Hindlimb muscle (tissue), 1 donor: ENCODE measurements around the gene ELP4. TPM values are rescaled to one million over a fixed set of nuclear protein-coding genes. Genes with fewer than 3 reads are reported as not detected.
"Not testable (repeated sequence)": the region's sequence is repeated elsewhere in the genome, so short reads cannot be mapped to it uniquely, and the experiment has no call there.

Source experiments
- DNase-seq: peaks from one replicate; pipeline ENCODE4 v3.0.0-alpha.2; 2013
- polyA plus RNA-seq: library from polyadenylated mRNA; unstranded; fragments of 120-200 nt; gene quantifications from one replicate; pipeline ENCODE4 v1.2.1, GENCODE V29; 2013; ENCODE audit not compliant: insufficient read length

Gene ELP4
- polyA plus RNA-seq, 1 donor: 13.8 TPM

DNA sequence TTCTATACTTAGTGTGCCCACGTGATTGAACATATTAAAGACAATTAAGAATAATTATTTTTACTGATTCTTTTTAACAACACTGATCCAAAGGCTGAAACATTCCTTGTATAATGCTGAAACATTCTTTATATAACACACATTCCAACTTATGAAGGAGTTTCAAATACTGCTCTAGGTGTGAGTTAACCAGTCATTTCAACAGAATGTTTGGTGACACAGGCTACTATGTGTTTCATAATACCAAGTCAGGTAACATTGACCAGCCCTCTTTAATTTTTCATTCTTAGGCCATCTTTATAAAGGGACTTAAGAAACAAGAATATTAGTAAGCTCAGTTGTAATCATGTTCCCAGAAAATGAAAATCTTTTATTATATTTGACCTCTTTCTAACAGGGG is 136.6 kb downstream of the ELP4 start:
- DNase-seq: no peak

GRCh38 chr11:31649129-31649966 is 139.8 kb downstream of the ELP4 start:
- DNase-seq: no peak

DNA sequence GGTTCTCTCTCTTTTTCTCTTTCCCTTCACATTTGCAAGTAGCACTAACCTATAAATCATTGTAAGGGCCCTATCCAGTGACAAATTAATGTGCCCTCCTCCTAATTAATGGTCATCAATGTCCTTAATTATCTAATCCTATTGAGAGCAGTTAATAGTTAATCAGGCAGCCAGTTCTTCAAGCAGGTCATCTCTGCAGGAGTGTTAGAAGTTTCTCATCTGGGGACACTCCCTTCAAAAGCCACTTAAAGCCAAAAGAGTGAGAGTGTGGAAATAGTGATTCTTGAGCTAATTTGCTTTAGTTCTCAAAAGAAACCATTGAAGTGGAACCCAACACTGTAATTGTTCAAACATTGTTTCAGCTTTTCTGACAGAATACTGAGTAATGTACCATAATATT is 141.6 kb downstream of the ELP4 start:
- no peak for DNase-seq

DNA sequence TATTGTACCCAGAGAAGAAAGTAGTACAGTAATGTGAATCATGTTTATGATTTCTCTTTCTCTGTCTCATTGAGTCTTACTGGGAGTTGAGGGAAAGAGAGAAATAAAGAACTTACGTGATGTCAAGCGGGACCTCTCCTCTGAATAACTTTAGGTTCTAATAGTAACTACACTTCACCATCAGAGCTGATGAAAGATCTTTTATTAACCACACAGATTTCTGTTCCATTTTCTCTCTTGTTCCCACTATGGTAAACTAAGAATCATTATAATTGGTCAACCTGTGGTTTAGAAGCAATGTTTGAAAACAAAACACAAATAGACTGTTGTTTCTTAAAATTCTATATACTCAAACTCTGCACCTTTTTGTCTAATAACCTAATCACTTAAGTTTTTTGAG is 142.3 kb downstream of the ELP4 start:
- no peak for DNase-seq

GRCh38 chr11:31652528-31652927 is 143.0 kb downstream of the ELP4 start:
- no peak for DNase-seq

GRCh38 chr11:31655483-31655882 is 145.9 kb downstream of the ELP4 start:
- no peak for DNase-seq

DNA sequence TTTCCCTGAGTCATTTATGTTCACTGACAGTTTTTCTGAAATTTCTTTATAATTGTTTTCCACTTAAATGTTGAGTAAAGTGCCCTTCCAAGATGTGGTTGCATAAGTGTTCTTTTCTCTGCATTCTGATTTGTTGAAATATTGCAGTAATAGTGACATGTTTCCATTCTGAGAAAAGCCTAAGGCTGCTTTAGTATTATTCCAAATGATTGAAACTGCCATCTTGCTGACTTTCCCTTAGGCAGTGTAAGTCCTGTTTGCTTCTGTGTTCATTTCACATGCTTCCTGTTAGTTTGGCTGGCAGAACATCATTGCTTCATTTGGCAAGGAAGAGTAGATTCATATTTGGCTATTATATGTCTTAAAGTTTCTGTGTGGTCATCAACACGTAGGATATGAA is 146.5 kb downstream of the ELP4 start:
- no peak for DNase-seq

- no peak for DNase-seq
Measured at GRCh38 chr11:31657091-31657490, 147.5 kb downstream of the ELP4 start.

DNA sequence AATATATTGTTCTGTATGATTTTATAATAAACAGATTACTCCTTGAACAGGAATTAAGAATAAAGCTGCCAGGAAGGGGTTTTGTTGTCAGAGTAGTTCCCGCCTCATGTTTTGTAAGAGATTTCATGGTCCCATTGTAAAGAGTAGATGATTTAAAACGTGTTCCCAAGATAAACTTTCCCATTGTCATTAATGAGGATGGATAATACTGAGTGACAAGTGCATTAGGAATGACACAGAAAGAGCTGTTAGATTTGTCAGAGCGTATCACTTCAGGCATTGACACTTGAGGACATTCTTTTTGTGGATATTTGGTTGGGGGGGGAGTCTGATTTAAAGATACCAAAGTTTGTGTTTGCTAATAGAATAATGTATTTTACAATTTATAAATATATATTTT is 154.6 kb downstream of the ELP4 start:
- DNase-seq: no peak

DNA sequence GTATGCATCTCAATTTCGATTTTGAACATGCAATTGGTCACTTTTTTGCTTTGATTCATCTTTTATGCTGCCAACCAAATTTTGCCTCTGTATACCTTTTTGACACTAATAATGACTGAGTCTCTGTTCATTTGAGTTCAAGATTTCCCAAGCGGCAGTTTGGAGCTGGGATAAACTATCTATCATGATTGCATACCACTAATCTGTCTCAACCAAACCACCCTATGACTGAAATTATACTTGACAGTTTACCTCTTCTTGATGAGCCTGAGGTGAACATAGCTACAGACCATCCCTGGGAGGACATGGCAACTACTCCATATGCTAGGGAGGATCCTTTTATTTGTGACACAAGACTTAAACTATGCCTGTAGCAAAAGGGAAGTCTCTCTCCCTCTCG is 155.4 kb downstream of the ELP4 start:
- DNase-seq: no peak

- DNase-seq: no peak
Measured at GRCh38 chr11:31671681-31672080, 162.1 kb downstream of the ELP4 start.

- not testable (repeated sequence) for DNase-seq
Measured at GRCh38 chr11:31673108-31673507, 163.5 kb downstream of the ELP4 start.

- DNase-seq: no peak
Measured at GRCh38 chr11:31676280-31676982, 166.9 kb downstream of the ELP4 start.

GRCh38 chr11:31680770-31681169 is 171.2 kb downstream of the ELP4 start:
- DNase-seq: no peak

DNA sequence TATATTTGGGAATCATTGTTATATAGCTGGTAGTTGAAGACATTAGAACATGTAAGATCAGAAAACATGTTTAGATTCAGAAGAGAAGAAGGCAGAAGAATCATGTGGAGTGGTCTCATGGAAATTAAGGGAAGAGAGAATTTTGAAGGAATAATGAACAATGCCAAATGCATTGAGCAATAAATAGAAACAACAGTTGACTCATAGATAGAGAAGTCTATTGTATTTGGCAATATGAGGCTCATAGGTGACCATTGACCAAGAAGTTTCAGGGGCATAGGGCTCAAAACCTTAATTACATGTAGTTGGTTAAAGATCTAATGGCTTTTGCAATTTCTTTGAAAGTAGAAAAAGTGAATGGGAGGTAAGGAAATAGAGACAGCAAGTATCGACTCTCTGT is 177.7 kb downstream of the ELP4 start:
- no peak for DNase-seq

- no peak for DNase-seq
Measured at GRCh38 chr11:31687861-31688260, 178.3 kb downstream of the ELP4 start.

DNA sequence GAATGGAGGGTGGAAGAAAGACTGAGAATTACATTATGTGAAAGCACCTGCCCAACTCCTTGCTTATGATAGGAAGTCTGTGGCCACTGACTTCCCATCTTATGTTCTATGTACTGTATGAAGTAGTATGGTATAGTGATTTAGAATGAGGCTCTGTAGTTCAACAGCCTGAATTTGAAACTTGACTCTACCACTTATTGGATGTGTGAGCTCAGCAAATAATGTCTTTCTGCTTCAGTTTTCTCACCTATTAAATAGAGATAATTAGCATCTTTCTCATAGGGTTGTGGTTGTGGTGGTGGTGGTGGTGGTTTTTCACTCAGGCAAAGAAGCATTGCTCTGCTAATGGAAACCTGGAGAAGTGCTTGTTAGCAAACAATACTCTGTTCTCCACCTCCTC is 180.0 kb downstream of the ELP4 start:
- DNase-seq: no peak

GRCh38 chr11:31690041-31690440 is 180.5 kb downstream of the ELP4 start:
- no peak for DNase-seq

DNA sequence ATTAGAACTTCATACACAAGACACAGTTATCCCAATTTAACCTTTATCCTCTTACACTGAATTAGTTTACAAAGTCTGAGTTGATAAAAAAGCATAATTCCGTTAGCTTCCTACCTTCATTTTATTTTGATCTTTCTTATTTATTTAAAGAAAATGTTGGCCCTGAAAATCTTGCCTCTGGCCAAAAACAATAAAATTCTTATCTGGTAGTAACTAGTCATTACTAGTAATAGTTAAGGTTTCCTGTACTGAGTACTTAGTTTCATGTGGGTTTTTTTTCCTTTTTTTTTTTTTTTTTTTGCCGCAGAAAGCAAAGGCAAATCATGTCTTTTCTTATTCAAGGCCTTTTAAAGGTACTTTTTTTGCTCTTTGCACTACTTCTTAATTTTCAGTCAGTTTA is 180.9 kb downstream of the ELP4 start:
- no peak for DNase-seq

- DNase-seq: no peak
Measured at GRCh38 chr11:31692466-31692865, 182.9 kb downstream of the ELP4 start.

DNA sequence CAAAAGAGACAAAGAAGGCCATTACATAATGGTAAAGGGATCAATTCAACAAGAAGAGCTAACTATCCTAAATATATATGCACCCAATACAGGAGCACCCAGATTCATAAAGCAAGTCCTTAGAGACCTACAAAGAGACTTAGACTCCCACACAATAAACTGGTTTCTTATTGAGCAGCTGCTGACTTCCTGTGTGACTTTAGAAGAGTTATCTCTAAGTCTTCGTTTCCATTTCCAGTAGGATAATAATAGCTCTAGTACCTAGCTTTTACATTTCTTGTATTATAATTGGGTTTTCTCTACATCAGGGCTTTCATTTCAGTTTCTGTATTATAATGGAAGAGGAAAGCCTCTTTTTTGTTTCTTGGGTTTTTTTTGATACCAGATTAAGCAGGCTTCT is 187.5 kb downstream of the ELP4 start:
- not testable (repeated sequence) for DNase-seq

DNA sequence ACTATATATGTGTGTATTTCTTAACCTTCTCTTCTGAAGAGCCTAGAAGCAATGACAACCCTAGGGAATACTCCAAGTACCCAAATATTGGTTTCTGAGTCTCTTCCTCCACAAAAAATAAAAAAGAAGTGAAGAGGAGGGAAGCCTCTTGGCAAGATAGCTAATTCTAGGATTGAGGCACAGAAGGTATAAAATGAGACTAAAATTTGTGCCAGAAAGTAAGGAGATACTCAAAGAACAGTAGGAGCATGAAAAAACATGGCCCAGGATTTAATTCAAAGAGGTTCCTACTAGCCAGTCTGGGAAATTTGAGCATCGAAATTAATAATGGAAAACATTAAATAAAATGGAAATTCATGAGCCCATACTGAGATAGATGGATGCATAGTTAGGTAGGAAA is 189.5 kb downstream of the ELP4 start:
- no peak for DNase-seq

- no peak for DNase-seq
Measured at GRCh38 chr11:31702966-31703365, 193.4 kb downstream of the ELP4 start.

GRCh38 chr11:31706357-31706756 is 196.8 kb downstream of the ELP4 start:
- no peak for DNase-seq
